OCI-LY7 (cell line): Measurements from ENCODE around the gene DUSP7.

Experiments
- EZH2phosphoT487 ChIP-seq: fragments of 200-600 bp; sonication (generic); IDR thresholded peaks from 2 replicates; pipeline ENCODE4 v1.6.1; 2018; ENCODE audit warnings: low read depth, borderline replicate concordance, mild to moderate bottlenecking, mixed run types, antibody characterized with exemption, low read length, moderate library complexity, mixed read lengths
- TF ChIP-seq, protein P1 (sequence below): fragments of 200-600 bp; sonication (generic); conservative IDR thresholded peaks from 2 replicates; pipeline ENCODE4 v1.5.1; 2014; ENCODE audit warnings: mild to moderate bottlenecking, antibody characterized with exemption, low read length, moderate library complexity, mixed read lengths

DNA sequence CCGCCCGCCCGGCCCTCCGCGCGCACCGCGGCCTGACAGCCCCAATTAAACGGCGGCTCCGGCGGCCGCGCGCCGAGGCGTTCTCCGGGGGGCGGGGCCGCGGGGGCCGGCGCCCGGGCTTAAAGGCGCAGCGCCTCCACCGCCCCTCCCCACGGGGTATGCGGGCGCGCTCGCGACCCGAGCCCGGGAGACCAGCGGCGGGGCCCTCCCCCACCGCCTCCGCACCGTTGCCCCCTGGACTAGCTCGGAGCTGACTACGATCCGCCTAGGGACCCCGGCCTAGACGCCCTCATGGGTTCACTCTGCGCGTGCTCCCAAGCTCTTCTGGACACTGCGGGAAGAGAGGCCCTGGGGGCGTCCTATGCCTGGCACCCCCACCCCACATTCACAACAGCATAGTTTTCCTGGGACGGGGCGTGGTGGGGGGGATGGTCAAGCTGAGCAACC, at the start of gene DUSP7:
- TF ChIP-seq, protein P1, sequence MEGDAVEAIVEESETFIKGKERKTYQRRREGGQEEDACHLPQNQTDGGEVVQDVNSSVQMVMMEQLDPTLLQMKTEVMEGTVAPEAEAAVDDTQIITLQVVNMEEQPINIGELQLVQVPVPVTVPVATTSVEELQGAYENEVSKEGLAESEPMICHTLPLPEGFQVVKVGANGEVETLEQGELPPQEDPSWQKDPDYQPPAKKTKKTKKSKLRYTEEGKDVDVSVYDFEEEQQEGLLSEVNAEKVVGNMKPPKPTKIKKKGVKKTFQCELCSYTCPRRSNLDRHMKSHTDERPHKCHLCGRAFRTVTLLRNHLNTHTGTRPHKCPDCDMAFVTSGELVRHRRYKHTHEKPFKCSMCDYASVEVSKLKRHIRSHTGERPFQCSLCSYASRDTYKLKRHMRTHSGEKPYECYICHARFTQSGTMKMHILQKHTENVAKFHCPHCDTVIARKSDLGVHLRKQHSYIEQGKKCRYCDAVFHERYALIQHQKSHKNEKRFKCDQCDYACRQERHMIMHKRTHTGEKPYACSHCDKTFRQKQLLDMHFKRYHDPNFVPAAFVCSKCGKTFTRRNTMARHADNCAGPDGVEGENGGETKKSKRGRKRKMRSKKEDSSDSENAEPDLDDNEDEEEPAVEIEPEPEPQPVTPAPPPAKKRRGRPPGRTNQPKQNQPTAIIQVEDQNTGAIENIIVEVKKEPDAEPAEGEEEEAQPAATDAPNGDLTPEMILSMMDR: no peak
- no peak for TF ChIP-seq EZH2phosphoT487
